Mesothelial cell of epicardium (in vitro differentiated cells): Measurements from ENCODE around the gene PARVA. TPM values are rescaled to one million over a fixed set of nuclear protein-coding genes. Genes with fewer than 3 reads are reported as not detected.

ENCODE experiments used
- DNase-seq, 2 experiments: peaks; one replicate each; pipeline ENCODE4 v3.0.0; 2021; ENCODE audit warnings: low spot score in 2 of 2; ENCODE audit not compliant: unreplicated experiment in 2 of 2
- H3K27ac Mint-ChIP-seq: 2 replicates; pipeline ENCODE4 v1.8.0; 2021; ENCODE audit warnings: mixed read lengths
- H3K27me3 Mint-ChIP-seq: 2 replicates; pipeline ENCODE4 v1.8.0; 2021; ENCODE audit warnings: low read depth, mixed read lengths
- H3K36me3 Mint-ChIP-seq: 2 replicates; pipeline ENCODE4 v1.8.0; 2021; ENCODE audit warnings: mixed read lengths
- H3K4me1 Mint-ChIP-seq: 2 replicates; pipeline ENCODE4 v1.8.0; 2021; ENCODE audit warnings: mixed read lengths
- H3K4me3 Mint-ChIP-seq: 2 replicates; pipeline ENCODE4 v1.8.0; 2021; ENCODE audit warnings: mild to moderate bottlenecking, moderate library complexity, mixed read lengths
- H3K9me3 Mint-ChIP-seq: 2 replicates; pipeline ENCODE4 v1.8.0; 2021; ENCODE audit warnings: mixed read lengths
- CTCF ChIP-seq: fragments of 200-600 bp; sonication (generic); IDR thresholded peaks from one replicate; pipeline ENCODE4 v1.5.0; 2021; ENCODE audit warnings: antibody characterized with exemption; ENCODE audit not compliant: unreplicated experiment
- total RNA-seq: library from RNA; stranded (reverse); gene quantifications from 3 replicates; pipeline ENCODE4 v1.2.1, GENCODE V29; 2021

The PARVA gene
- total RNA-seq, 1 donor from 2014 or later: 77.1 TPM

- H3K4me3 Mint-ChIP-seq: no peak overlapping the region
- H3K4me1 Mint-ChIP-seq: peaks cover 45% of the 10 kb centered on the region
- H3K9me3 Mint-ChIP-seq: no peaks in the 10 kb centered on the region
- DNase-seq: no peak
- TF ChIP-seq CTCF: no peak
- no peaks in the 10 kb centered on the region for H3K27me3 Mint-ChIP-seq
- peak overlapping the region; percentile 41 for H3K27ac Mint-ChIP-seq
- peaks cover 9% of the 10 kb centered on the region for H3K36me3 Mint-ChIP-seq
Measured at GRCh38 chr11:12432507-12432906, 55.1 kb downstream of the PARVA start.

DNA sequence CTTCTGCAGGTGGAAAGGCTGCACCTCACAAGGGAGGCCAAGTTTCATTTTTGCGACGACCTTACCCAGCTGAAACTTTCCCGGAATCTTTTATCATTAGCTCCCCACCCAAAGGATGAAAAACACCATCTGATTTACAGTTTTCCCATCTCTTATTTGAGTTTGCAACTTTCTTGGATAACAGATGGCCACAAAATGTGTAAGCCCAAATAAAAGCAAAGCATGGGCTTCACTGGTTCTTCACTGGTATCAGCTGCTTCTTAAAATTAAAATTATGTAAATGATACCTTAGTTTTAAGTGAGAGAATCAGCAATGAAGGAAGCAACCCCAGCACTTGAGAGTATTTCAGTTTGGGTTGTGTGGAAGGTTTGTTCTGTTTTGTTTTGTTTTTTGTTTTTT is 55.8 kb downstream of the PARVA start:
- Mint-ChIP-seq H3K4me3 (no peak overlapping the region), H3K4me1 (peaks cover 44% of the 10 kb centered on the region), H3K9me3 (no peaks in the 10 kb centered on the region), H3K36me3 (peaks cover 10% of the 10 kb centered on the region), H3K27me3 (no peaks in the 10 kb centered on the region), H3K27ac (peak overlapping the region; percentile 85)
- TF ChIP-seq CTCF: no peak
- DNase-seq: no peak

DNA sequence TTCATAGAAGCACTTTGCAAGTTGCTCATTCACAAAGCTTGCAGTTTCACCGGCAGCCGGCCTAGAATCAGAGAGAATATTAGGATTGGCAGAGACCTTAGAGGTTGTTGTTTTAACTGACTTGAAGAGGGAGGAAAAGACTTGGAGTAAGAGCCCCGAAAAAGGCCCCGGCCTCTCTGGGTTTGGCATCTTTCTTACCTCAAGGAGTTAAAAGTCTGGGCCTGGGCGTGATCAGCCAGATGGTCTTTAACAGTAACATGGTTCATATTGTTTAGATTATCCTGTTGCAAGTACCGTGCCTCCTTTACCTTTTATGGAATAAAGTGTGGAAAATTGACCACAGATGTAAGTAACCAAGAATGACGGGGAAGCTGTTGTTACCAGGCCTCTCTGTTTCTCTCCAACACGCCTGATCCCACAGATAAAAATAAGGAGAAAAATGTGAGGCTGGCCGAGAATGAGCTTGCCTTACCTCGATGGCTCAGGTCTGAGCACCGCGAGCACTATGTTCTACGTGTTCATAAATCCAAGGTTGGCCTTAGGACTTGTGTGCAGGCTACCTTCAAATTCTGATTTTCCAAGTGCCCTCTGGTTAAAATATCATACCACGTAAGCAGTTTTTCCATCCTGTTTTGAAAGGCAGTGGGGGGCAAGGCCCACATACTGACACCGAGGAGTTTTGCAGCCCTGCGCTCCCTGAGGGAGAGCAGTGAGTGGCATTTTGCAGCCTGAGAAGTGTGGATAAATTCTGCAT is 56.4 kb downstream of the PARVA start:
- DNase-seq: no peak

GRCh38 chr11:12434325-12434654 is 56.9 kb downstream of the PARVA start:
- Mint-ChIP-seq H3K4me3 (no peak overlapping the region), H3K4me1 (peaks cover 44% of the 10 kb centered on the region)

More for the DNA sequence above, 56.4 kb downstream of the PARVA start:
- Mint-ChIP-seq H3K36me3 (peaks cover 10% of the 10 kb centered on the region), H3K9me3 (no peaks in the 10 kb centered on the region), H3K27me3 (no peaks in the 10 kb centered on the region), H3K27ac (peak overlapping the region; percentile 85), H3K4me3 (no peak overlapping the region), H3K4me1 (peaks cover 44% of the 10 kb centered on the region)
- no peak for TF ChIP-seq CTCF

DNA sequence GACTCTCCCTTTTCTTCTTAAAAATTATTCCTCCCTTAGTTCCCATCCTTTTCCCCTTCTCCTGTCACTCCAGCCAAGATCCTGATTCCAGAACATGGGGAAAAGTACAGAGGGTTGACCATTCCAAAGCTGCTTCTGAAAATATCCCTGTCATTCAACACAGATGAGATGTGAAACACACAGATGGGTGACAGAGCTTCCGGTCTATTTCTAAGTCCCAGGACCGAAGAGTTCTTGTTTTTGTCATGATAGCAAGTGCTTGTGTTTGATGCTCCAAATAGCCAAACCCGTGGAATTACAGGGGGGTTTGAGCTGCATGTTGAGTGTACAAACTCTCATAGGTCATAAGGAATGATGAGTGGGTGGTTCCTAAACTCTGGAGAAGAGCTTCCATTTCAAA is 57.9 kb downstream of the PARVA start:
- peaks cover 44% of the 10 kb centered on the region for H3K4me1 Mint-ChIP-seq
- peak overlapping the region; percentile 85 for H3K27ac Mint-ChIP-seq
- H3K27me3 Mint-ChIP-seq: no peaks in the 10 kb centered on the region
- DNase-seq: no peak
- no peak for TF ChIP-seq CTCF
- peaks cover 21% of the 10 kb centered on the region for H3K36me3 Mint-ChIP-seq
- no peak overlapping the region for H3K4me3 Mint-ChIP-seq
- peaks cover 6% of the 10 kb centered on the region for H3K9me3 Mint-ChIP-seq

More at GRCh38 chr11:12434325-12434654, 56.9 kb downstream of the PARVA start:
- no peaks in the 10 kb centered on the region for H3K9me3 Mint-ChIP-seq
- TF ChIP-seq CTCF: no peak
- peaks cover 13% of the 10 kb centered on the region for H3K36me3 Mint-ChIP-seq
- no peak for DNase-seq
- peak overlapping the region; percentile 85 for H3K27ac Mint-ChIP-seq
- H3K27me3 Mint-ChIP-seq: no peaks in the 10 kb centered on the region
